ENCODE data around the gene SCUBE1.

SCUBE1 gene

GRCh38 chr22:43275545-43276317 lies 67.4 kb downstream of the SCUBE1 start:
- DNase-seq, result no peak

GRCh38 chr22:43274595-43275240 lies 68.5 kb downstream of the SCUBE1 start:
- no peak for DNase-seq

GRCh38 chr22:43273902-43274484 lies 69.2 kb downstream of the SCUBE1 start:
- DNase-seq, result peak; percentile 44

GRCh38 chr22:43272869-43273318 lies 70.3 kb downstream of the SCUBE1 start:
- no peak for DNase-seq

- DNase-seq, result no peak
Measured at GRCh38 chr22:43272301-43272700, 70.9 kb downstream of the SCUBE1 start.

- no peak for DNase-seq
Measured at GRCh38 chr22:43270949-43271348, 72.2 kb downstream of the SCUBE1 start.

- no peak for DNase-seq
Measured at GRCh38 chr22:43270314-43270908, 72.8 kb downstream of the SCUBE1 start.

GRCh38 chr22:43269646-43270045 lies 73.5 kb downstream of the SCUBE1 start:
- no peak for DNase-seq

- DNase-seq, result no peak
Measured at GRCh38 chr22:43269246-43269645, 73.9 kb downstream of the SCUBE1 start.

GRCh38 chr22:43267981-43268660 lies 75.1 kb downstream of the SCUBE1 start:
- DNase-seq, result no peak

GRCh38 chr22:43267332-43267980 lies 75.7 kb downstream of the SCUBE1 start:
- DNase-seq, result no peak

GRCh38 chr22:43266076-43266475 lies 77.1 kb downstream of the SCUBE1 start:
- no peak for DNase-seq

- DNase-seq, result peak; percentile 62
Measured at GRCh38 chr22:43263645-43264514, 79.3 kb downstream of the SCUBE1 start.

GRCh38 chr22:43262990-43263644 lies 80.1 kb downstream of the SCUBE1 start:
- no peak for DNase-seq

- DNase-seq, result no peak
Measured at GRCh38 chr22:43260331-43261231, 82.6 kb downstream of the SCUBE1 start.

- no peak for DNase-seq
Measured at GRCh38 chr22:43257961-43258360, 85.2 kb downstream of the SCUBE1 start.

- DNase-seq, result no peak
Measured at GRCh38 chr22:43257549-43257948, 85.6 kb downstream of the SCUBE1 start.

- DNase-seq, result no peak
Measured at GRCh38 chr22:43256976-43257545, 86.1 kb downstream of the SCUBE1 start.

GRCh38 chr22:43256569-43256968 lies 86.6 kb downstream of the SCUBE1 start:
- no peak for DNase-seq

All from NCI-H146 (cell line).